GM18907 (cell line): ENCODE data around the gene RAVER1.
"Not testable (repeated sequence)": the region's sequence is repeated elsewhere in the genome, so short reads cannot be mapped to it uniquely, and the experiment has no call there.

Experiments used
- ATAC-seq: cut with Tn5 transposase; IDR thresholded peaks from one replicate; pipeline ENCODE4 v1.9.1; 2021; ENCODE audit warnings: mild to moderate bottlenecking, moderate library complexity; ENCODE audit not compliant: unreplicated experiment

The RAVER1 gene

GRCh38 chr19:10291554-10292205 is 41.6 kb downstream of the RAVER1 start:
- ATAC-seq = no peak

- ATAC-seq = no peak
These were observed 42.3 kb downstream of the RAVER1 start for GRCh38 chr19:10290876-10291553.

GRCh38 chr19:10290357-10290875 is 42.9 kb downstream of the RAVER1 start:
- ATAC-seq = no peak

- no peak for ATAC-seq
These were observed 43.4 kb downstream of the RAVER1 start, which contains the start of gene ICAM5 for GRCh38 chr19:10289836-10290356. ICAM5 (plus strand) TSS chr19:10289952; CDS start chr19:10290044, 92 bp downstream.

GRCh38 chr19:10289167-10289835 is 44.0 kb downstream of the RAVER1 start:
- ATAC-seq = no peak

- ATAC-seq = no peak
These were observed 44.6 kb downstream of the RAVER1 start for GRCh38 chr19:10288662-10289166.

GRCh38 chr19:10286803-10287737 is 46.3 kb downstream of the RAVER1 start, which contains the start of gene ICAM4:
ICAM4 (plus strand) TSS chr19:10286955; CDS start chr19:10287013, 58 bp downstream.
- no peak for ATAC-seq

- ATAC-seq = no peak
These were observed 47.9 kb downstream of the RAVER1 start for GRCh38 chr19:10285393-10285792.

GRCh38 chr19:10284960-10285278 is 48.4 kb downstream of the RAVER1 start:
- no peak for ATAC-seq

- ATAC-seq = no peak
These were observed 49.0 kb downstream of the RAVER1 start for GRCh38 chr19:10284065-10284959.

GRCh38 chr19:10283301-10284064 is 49.8 kb downstream of the RAVER1 start:
- ATAC-seq = no peak

GRCh38 chr19:10282043-10282442 is 51.3 kb downstream of the RAVER1 start:
- ATAC-seq = not testable (repeated sequence)

- ATAC-seq = no peak
These were observed 53.4 kb downstream of the RAVER1 start for GRCh38 chr19:10279737-10280442.

- ATAC-seq = no peak
These were observed 54.4 kb downstream of the RAVER1 start for GRCh38 chr19:10278935-10279334.

GRCh38 chr19:10277795-10278589 is 55.3 kb downstream of the RAVER1 start:
- no peak for ATAC-seq

GRCh38 chr19:10274589-10274988 is 58.7 kb downstream of the RAVER1 start:
- ATAC-seq = no peak

GRCh38 chr19:10271543-10272086 is 61.7 kb downstream of the RAVER1 start:
- peak; percentile 26 for ATAC-seq
